Stimulated activated CD4-positive, alpha-beta T cell treated with anti-CD3 and anti-CD28 coated beads, Interleukin-15, amount 100 ng/mL, for 24 hours (primary cell): ENCODE data around the gene MDH1B.

Experiments
- DNase-seq: peaks from one replicate; pipeline ENCODE4 v3.0.0-alpha.2; 2020

The MDH1B gene

GRCh38 chr2:206693399-206694137 lies 71.6 kb downstream of the MDH1B start:
- peak; percentile 18 for DNase-seq

- DNase-seq: no peak
Measured at GRCh38 chr2:206692971-206693370, 72.2 kb downstream of the MDH1B start.

- DNase-seq: no peak
Measured at GRCh38 chr2:206688990-206689389, 76.1 kb downstream of the MDH1B start.

- no peak for DNase-seq
Measured at GRCh38 chr2:206688453-206688852, 76.7 kb downstream of the MDH1B start.
